ENCODE data around the gene OR1L6. TPM values are rescaled to one million over a fixed set of nuclear protein-coding genes. Genes with fewer than 3 reads are reported as not detected.
A peak's percentile ranks its signal among the peaks of the same experiment; 100 is the strongest.

The OR1L6 gene
- total and polyA plus RNA-seq, 9 of the 15 experiments (the other 6 are each of a cell fraction or from before 2014, with no cell fraction given) = not detected

DNA sequence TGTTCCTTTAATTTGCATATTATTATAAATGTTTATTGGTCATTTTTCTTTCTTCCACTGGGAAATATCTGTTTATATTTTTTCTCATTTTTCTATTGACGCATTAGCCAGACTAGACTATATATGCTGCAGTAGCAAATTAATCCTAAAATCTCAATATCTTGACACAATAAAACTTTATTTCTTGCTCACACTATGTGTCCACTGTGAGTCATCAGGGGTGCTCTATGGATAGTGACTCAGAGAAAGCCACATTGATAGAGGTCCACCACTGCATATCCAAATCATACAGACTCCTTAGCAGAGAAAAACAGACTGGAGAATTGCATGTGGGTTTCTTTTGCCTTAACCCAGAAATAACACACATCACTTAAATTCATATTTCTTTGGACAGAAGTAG is 46.4 kb upstream of the OR1L6 start:
- H3K4me3 ChIP-seq = no peak overlapping the region
- no peaks in the 10 kb centered on the region for H3K9me3 ChIP-seq (replicated peaks; ENCODE audit: control insufficient read depth, insufficient read depth, low read depth, low read length)
- no peak for ATAC-seq
- DNase-seq (ENCODE audit: extremely low read depth in 1 of 4, low spot score in 3 of 4) = no peak
- no peak overlapping the region for H3K27ac ChIP-seq (ENCODE audit: extremely low read depth, low read depth, low read length)
- no peak overlapping the region for H2AFZ ChIP-seq (ENCODE audit: low read depth, low read length)
- no peak for FAIRE-seq
- BruUV-seq (replicated peaks) = no TSS peak
- 6% methylated on average over 1 of the region's 1 CpG for WGBS (ENCODE audit: insufficient coverage, low coverage, missing lambda C conversion rate)
- in situ Hi-C loops (cut with MboI) (no loop called here), intact Hi-C loops (cut with micrococcal nuclease) (no loop called here)
- H4K20me1 ChIP-seq (replicated peaks; ENCODE audit: control insufficient read depth, insufficient read depth, low read length) = no peaks in the 10 kb centered on the region
- no peaks in the 10 kb centered on the region for H3K79me2 ChIP-seq (ENCODE audit: control insufficient read depth, insufficient read depth, low read length)
- POLR2A ChIA-PET = no interaction called here
- no peaks in the 10 kb centered on the region for H3K4me1 ChIP-seq (replicated peaks in 1 of 2; ENCODE audit: control insufficient read depth in 2 of 2, insufficient read depth in 2 of 2, low read length in 2 of 2)
- no peaks in the 10 kb centered on the region for H3K36me3 ChIP-seq (ENCODE audit: control insufficient read depth, insufficient read depth, low read length)
- CTCF ChIA-PET (ENCODE audit: low intra/inter-chr PET ratio) = no interaction called here
- H3K9ac ChIP-seq (ENCODE audit: insufficient read depth in 1 of 2, low read depth in 2 of 2, low read length in 2 of 2) = no peak overlapping the region
- H3K27me3 ChIP-seq (ENCODE audit: control insufficient read depth in 2 of 2, insufficient read depth in 2 of 2, low read length in 2 of 2) = no peaks in the 10 kb centered on the region
- no peak overlapping the region for H3K4me2 ChIP-seq (ENCODE audit: insufficient read depth, low read length)
- no peaks in the 10 kb centered on the region for H3K9me1 ChIP-seq (ENCODE audit: control insufficient read depth, insufficient read depth, low read length)
- TF ChIP-seq, protein P1, sequence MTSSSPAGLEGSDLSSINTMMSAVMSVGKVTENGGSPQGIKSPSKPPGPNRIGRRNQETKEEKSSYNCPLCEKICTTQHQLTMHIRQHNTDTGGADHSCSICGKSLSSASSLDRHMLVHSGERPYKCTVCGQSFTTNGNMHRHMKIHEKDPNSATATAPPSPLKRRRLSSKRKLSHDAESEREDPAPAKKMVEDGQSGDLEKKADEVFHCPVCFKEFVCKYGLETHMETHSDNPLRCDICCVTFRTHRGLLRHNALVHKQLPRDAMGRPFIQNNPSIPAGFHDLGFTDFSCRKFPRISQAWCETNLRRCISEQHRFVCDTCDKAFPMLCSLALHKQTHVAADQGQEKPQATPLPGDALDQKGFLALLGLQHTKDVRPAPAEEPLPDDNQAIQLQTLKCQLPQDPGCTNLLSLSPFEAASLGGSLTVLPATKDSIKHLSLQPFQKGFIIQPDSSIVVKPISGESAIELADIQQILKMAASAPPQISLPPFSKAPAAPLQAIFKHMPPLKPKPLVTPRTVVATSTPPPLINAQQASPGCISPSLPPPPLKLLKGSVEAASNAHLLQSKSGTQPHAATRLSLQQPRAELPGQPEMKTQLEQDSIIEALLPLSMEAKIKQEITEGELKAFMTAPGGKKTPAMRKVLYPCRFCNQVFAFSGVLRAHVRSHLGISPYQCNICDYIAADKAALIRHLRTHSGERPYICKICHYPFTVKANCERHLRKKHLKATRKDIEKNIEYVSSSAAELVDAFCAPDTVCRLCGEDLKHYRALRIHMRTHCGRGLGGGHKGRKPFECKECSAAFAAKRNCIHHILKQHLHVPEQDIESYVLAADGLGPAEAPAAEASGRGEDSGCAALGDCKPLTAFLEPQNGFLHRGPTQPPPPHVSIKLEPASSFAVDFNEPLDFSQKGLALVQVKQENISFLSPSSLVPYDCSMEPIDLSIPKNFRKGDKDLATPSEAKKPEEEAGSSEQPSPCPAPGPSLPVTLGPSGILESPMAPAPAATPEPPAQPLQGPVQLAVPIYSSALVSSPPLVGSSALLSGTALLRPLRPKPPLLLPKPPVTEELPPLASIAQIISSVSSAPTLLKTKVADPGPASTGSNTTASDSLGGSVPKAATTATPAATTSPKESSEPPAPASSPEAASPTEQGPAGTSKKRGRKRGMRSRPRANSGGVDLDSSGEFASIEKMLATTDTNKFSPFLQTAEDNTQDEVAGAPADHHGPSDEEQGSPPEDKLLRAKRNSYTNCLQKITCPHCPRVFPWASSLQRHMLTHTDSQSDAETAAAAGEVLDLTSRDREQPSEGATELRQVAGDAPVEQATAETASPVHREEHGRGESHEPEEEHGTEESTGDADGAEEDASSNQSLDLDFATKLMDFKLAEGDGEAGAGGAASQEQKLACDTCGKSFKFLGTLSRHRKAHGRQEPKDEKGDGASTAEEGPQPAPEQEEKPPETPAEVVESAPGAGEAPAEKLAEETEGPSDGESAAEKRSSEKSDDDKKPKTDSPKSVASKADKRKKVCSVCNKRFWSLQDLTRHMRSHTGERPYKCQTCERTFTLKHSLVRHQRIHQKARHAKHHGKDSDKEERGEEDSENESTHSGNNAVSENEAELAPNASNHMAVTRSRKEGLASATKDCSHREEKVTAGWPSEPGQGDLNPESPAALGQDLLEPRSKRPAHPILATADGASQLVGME (CRISPR knock-in tag; IDR thresholded peaks at IDR 0.05) = no peak
- TF ChIP-seq FIP1L1 (IDR thresholded peaks at IDR 0.05; ENCODE audit: low read depth, low read length, poor library complexity, severe bottlenecking) = no peak
- no peak for TF ChIP-seq ZNF780A (CRISPR knock-in tag; IDR thresholded peaks at IDR 0.05)
- TF ChIP-seq MEF2A (IDR thresholded peaks at IDR 0.05; ENCODE audit: control insufficient read depth, low read depth, low read length) = no peak
- no peak for TF ChIP-seq SP1 (CRISPR knock-in tag; IDR thresholded peaks at IDR 0.05)
- TF ChIP-seq FOXA1 (IDR thresholded peaks at IDR 0.05; ENCODE audit: borderline replicate concordance) = no peak
- TF ChIP-seq, protein P2, sequence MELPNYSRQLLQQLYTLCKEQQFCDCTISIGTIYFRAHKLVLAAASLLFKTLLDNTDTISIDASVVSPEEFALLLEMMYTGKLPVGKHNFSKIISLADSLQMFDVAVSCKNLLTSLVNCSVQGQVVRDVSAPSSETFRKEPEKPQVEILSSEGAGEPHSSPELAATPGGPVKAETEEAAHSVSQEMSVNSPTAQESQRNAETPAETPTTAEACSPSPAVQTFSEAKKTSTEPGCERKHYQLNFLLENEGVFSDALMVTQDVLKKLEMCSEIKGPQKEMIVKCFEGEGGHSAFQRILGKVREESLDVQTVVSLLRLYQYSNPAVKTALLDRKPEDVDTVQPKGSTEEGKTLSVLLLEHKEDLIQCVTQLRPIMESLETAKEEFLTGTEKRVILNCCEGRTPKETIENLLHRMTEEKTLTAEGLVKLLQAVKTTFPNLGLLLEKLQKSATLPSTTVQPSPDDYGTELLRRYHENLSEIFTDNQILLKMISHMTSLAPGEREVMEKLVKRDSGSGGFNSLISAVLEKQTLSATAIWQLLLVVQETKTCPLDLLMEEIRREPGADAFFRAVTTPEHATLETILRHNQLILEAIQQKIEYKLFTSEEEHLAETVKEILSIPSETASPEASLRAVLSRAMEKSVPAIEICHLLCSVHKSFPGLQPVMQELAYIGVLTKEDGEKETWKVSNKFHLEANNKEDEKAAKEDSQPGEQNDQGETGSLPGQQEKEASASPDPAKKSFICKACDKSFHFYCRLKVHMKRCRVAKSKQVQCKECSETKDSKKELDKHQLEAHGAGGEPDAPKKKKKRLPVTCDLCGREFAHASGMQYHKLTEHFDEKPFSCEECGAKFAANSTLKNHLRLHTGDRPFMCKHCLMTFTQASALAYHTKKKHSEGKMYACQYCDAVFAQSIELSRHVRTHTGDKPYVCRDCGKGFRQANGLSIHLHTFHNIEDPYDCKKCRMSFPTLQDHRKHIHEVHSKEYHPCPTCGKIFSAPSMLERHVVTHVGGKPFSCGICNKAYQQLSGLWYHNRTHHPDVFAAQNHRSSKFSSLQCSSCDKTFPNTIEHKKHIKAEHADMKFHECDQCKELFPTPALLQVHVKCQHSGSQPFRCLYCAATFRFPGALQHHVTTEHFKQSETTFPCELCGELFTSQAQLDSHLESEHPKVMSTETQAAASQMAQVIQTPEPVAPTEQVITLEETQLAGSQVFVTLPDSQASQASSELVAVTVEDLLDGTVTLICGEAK (IDR thresholded peaks at IDR 0.05) = peak; percentile 79
- TF ChIP-seq, protein P2 (CRISPR knock-in tag; IDR thresholded peaks at IDR 0.05) = no peak

All from K562 (cell line).